Testis (tissue), 3 donors: ENCODE data around the gene LRMDA. TPM values are rescaled to one million over a fixed set of nuclear protein-coding genes. Genes with fewer than 3 reads are reported as not detected.
A peak's percentile ranks its signal among the peaks of the same experiment; 100 is the strongest.

Experiments
- DNase-seq: peaks from one replicate; pipeline ENCODE4 v3.0.0-alpha.2; 2019
- H3K27ac ChIP-seq, 2 donors: fragments of 200-600 bp; sonication (generic); one replicate each; pipeline ENCODE4 v1.5.1; 2019
- H3K27me3 ChIP-seq: fragments of 200-600 bp; sonication (generic); one replicate; pipeline ENCODE4 v1.5.1; 2019
- H3K36me3 ChIP-seq: fragments of 200-600 bp; sonication (generic); one replicate; pipeline ENCODE4 v1.5.1; 2017; ENCODE audit warnings: low read depth; ENCODE audit errors: missing control alignments
- H3K4me1 ChIP-seq: fragments of 200-600 bp; sonication (generic); one replicate; pipeline ENCODE4 v1.5.1; 2019
- H3K4me3 ChIP-seq, 2 donors: fragments of 200-600 bp; sonication (generic); one replicate each; pipeline ENCODE4 v1.5.1; 2017 to 2019
- H3K9me3 ChIP-seq: fragments of 200-600 bp; sonication (generic); one replicate; pipeline ENCODE4 v1.5.1; 2017
- POLR2A ChIP-seq: fragments of 450-650 bp; IDR thresholded peaks from one replicate; pipeline ENCODE4 v1.6.1; 2017; ENCODE audit warnings: antibody characterized with exemption, mild to moderate bottlenecking, moderate library complexity
- WGBS, 2 donors: methylation state at CpG; one replicate each; pipeline ENCODE4 v1.1.5; 2018; 5-methylcytosine and 5-hydroxymethylcytosine counted together
- intact Hi-C: fragments of 100-400 bp; cut with DNase I; formaldehyde crosslinking; loops from one replicate; pipeline ENCODE4 v1.15.1; 2023; ENCODE audit warnings: low total_unique reads
- polyA plus RNA-seq: library from polyadenylated mRNA; stranded (reverse); fragments of 350-450 nt; fragmentation: Illumina TruSeq; extraction: RNeasy Lipid Tissue Mini Kit (QIAGEN cat#74804); gene quantifications from one replicate; pipeline ENCODE4 v1.2.3, GENCODE V29; 2014; ENCODE audit warnings: low read depth, low replicate concordance; ENCODE audit not compliant: insufficient read depth
- total RNA-seq, 2 donors: library from RNA; depleted of rRNA; stranded (reverse); fragments of >200 nt; gene quantifications; one replicate each; pipeline ENCODE4 v1.2.3, GENCODE V29; 2016
- TF ChIP-seq, protein P1 (sequence below), 3 experiments: fragments of 450-650 bp in 2 of 3; fragments of 200-600 bp in 1 of 3; sonication (generic) in 1 of 3; IDR thresholded peaks; one replicate each; pipeline ENCODE4 v1.5.1; 2016 to 2019; ENCODE audit warnings: antibody characterized with exemption in 3 of 3, mild to moderate bottlenecking in 2 of 3, moderate library complexity in 1 of 3

LRMDA gene
- total and polyA plus RNA-seq, 3 donors from 2014 or later: 7.6 to 13.8 (median 10.6) TPM

DNA sequence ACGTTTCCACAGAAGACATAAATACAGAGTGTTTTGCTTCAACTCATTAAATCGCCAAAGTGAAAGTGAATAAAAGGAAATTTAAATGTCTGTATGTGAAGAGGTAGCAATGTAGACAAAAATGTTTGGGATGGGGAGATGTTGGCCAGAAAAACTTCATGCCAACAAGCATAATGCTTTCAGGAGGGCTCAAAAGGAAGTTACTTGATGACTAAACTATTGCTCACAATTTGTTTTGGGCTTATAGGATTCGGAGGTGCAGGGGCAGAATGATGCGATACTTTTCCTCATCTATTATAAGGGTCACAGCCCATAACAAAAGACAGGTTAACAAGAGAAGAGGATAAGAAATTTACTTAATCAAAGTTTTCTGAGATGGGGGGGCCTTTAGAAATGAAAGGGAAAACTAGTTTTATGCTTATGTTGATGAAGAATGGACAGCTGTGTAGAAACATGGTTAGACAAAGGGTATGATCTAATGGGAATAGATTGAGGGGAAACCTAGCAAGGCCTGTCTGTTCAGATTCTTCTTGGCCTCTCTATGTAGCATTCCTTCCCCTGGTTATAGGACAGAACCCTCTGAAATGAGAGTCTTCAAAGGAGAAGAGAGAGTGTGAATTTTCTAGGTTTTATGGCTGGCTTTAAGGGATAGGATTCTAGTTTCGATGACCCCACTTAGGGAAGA, 898.6 kb downstream of the LRMDA start:
- H3K27ac ChIP-seq: no peak overlapping the region

DNA sequence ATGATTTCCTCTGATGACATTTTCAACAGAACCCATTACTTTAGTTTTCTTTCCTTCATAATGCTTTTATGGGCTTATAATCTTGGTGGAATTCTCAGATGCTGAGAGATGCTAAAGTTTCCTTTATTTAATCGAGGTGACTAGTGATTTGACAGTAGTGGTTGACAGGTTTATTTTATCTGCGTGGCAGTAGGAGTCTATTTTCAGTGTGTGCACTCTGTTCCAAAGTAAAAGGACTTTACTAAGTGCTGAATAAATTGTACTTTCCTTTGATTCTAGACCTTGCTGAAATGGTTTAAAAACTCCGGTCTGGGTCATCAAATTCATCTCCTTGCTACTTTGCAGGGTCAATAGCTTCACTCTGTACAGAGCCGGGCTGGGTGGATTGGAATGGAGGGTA, 900.3 kb downstream of the LRMDA start:
- TF ChIP-seq, protein P1, sequence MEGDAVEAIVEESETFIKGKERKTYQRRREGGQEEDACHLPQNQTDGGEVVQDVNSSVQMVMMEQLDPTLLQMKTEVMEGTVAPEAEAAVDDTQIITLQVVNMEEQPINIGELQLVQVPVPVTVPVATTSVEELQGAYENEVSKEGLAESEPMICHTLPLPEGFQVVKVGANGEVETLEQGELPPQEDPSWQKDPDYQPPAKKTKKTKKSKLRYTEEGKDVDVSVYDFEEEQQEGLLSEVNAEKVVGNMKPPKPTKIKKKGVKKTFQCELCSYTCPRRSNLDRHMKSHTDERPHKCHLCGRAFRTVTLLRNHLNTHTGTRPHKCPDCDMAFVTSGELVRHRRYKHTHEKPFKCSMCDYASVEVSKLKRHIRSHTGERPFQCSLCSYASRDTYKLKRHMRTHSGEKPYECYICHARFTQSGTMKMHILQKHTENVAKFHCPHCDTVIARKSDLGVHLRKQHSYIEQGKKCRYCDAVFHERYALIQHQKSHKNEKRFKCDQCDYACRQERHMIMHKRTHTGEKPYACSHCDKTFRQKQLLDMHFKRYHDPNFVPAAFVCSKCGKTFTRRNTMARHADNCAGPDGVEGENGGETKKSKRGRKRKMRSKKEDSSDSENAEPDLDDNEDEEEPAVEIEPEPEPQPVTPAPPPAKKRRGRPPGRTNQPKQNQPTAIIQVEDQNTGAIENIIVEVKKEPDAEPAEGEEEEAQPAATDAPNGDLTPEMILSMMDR (IDR thresholded peaks at IDR 0.05): no peak
- TF ChIP-seq POLR2A: no peak
- Histone ChIP-seq H3K4me3 (no peak overlapping the region), H3K27ac (no peak overlapping the region), H3K27me3 (no peaks in the 10 kb centered on the region), H3K4me1 (peaks cover 20% of the 10 kb centered on the region), H3K36me3 (no peaks in the 10 kb centered on the region), H3K9me3 (no peaks in the 10 kb centered on the region)
- DNase-seq: no peak
- WGBS, 2 donors: 87 to 88% methylated on average over 4 of the region's 4 CpGs
- intact Hi-C loops: loop anchor here (10.0 kb wide), 1 partner anchor 63 kb away; no protein-coding TSS in a partner anchor

More for the DNA sequence above, 898.6 kb downstream of the LRMDA start:
- H3K4me1 ChIP-seq: peaks cover 5% of the 10 kb centered on the region
- H3K36me3 ChIP-seq: no peaks in the 10 kb centered on the region
- intact Hi-C loops: loop anchor here (10.0 kb wide), 1 partner anchor 65 kb away; no protein-coding TSS in a partner anchor
- no peaks in the 10 kb centered on the region for H3K9me3 ChIP-seq
- DNase-seq: no peak
- 85 to 88% methylated on average over 5 of the region's 5 CpGs for WGBS, 2 donors
- H3K27me3 ChIP-seq: no peaks in the 10 kb centered on the region
- no peak for TF ChIP-seq POLR2A
- TF ChIP-seq, protein P1 (IDR thresholded peaks at IDR 0.05): no peak
- no peak overlapping the region for H3K4me3 ChIP-seq

DNA sequence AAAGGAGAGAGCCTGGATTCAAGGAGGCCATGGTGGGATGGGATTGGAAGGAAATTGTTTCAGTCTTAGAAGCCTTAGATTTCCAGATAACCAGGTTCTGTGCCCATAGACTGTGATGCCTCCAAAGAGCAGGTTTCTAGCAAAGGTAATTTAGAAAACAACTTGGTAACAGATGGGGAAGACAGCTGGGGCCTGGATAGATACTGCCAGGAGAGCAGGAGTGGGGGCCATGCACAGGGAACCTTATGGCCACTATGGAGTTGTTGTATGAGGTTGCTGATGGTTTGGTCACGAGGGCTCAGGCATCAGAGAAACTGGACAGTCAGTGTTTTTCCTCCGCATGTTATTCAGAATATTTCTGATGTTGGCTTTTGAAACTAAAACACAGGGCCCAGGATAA, 901.9 kb downstream of the LRMDA start:
- H3K4me3 ChIP-seq: no peak overlapping the region
- no peaks in the 10 kb centered on the region for H3K36me3 ChIP-seq
- no peaks in the 10 kb centered on the region for H3K9me3 ChIP-seq
- DNase-seq: no peak
- H3K27ac ChIP-seq: peak overlapping the region in 1 of 2 donors; percentile 51
- 91 to 95% methylated on average over 2 of the region's 2 CpGs for WGBS, 2 donors
- intact Hi-C loops: loop anchor here (10.0 kb wide), 1 partner anchor 61 kb away; no protein-coding TSS in a partner anchor
- peaks cover 26% of the 10 kb centered on the region for H3K4me1 ChIP-seq
- TF ChIP-seq, protein P1 (IDR thresholded peaks at IDR 0.05): no peak
- no peak for TF ChIP-seq POLR2A
- no peaks in the 10 kb centered on the region for H3K27me3 ChIP-seq

DNA sequence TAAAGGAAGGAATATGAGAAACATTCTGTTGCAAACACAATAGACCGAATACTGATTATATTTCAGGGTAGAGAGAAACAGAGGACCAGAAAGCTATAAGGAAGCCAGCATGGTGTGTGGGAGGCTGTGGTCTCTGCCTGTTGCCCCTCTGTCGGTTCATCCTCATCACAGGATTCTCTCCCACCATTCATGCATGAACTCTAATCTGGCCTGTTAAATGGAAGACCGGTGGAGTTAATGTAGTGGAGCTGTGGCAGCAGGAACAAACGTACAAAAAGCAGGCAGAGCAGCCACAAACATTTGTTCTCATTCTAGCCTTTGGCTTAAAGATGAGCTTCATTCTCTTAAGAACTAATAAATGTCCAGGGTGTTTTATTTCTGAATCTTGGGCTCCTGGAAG, 902.4 kb downstream of the LRMDA start:
- H3K36me3 ChIP-seq: no peaks in the 10 kb centered on the region
- no peak for DNase-seq
- peak overlapping the region in 1 of 2 donors; percentile 51 for H3K27ac ChIP-seq
- TF ChIP-seq, protein P1 (IDR thresholded peaks at IDR 0.05): no peak
- no peak for TF ChIP-seq POLR2A
- H3K4me1 ChIP-seq: peaks cover 26% of the 10 kb centered on the region
- WGBS, 2 donors: 64 to 68% methylated on average over 4 of the region's 4 CpGs
- intact Hi-C loops: loop anchor here (10.0 kb wide), 1 partner anchor 61 kb away; no protein-coding TSS in a partner anchor
- H3K4me3 ChIP-seq: no peak overlapping the region
- no peaks in the 10 kb centered on the region for H3K9me3 ChIP-seq
- no peaks in the 10 kb centered on the region for H3K27me3 ChIP-seq

DNA sequence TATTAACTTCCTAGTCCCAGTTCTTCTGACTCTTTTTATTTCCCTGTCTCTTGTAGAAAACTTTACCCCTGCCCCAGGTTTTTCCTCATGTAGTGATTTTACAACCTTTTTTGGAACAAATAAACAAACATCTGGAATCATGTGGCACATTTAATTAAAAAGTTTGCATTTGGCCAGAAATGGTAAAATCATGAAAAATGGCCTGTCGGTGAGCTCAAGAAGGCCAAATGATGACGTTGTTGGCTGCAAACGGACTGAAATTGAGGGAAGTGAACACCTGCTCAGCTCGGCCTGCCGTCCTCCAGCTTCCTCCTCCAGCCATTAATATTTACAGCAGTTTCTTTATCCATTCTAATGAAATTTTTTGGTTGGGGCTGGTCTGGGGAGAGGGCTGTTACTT, 902.8 kb downstream of the LRMDA start:
- 59 to 61% methylated on average over 5 of the region's 5 CpGs for WGBS, 2 donors
- no peak for DNase-seq
- TF ChIP-seq POLR2A: no peak
- TF ChIP-seq, protein P1 (IDR thresholded peaks at IDR 0.05): no peak
- H3K4me1 ChIP-seq: peaks cover 26% of the 10 kb centered on the region
- no peaks in the 10 kb centered on the region for H3K36me3 ChIP-seq
- no peaks in the 10 kb centered on the region for H3K27me3 ChIP-seq
- intact Hi-C loops: loop anchor here (10.0 kb wide), 1 partner anchor 61 kb away; no protein-coding TSS in a partner anchor
- H3K9me3 ChIP-seq: no peaks in the 10 kb centered on the region
- peak overlapping the region in 1 of 2 donors; percentile 51 for H3K27ac ChIP-seq
- no peak overlapping the region for H3K4me3 ChIP-seq
